ENCODE measurements around the gene ADAMTS2. TPM values are rescaled to one million over a fixed set of nuclear protein-coding genes. Genes with fewer than 3 reads are reported as not detected.

Gene ADAMTS2
- total RNA-seq, 1 donor from 2014 or later, result 93.2 TPM

- peaks cover 24% of the 10 kb centered on the region for H3K4me1 Mint-ChIP-seq (ENCODE audit: low read depth)
Measured at GRCh38 chr5:179258001-179258921, 87.0 kb downstream of the ADAMTS2 start.

GRCh38 chr5:179257176-179257682 is 88.0 kb downstream of the ADAMTS2 start:
- peaks cover 4% of the 10 kb centered on the region for H3K36me3 Mint-ChIP-seq (ENCODE audit: low read depth)
- H3K4me3 Mint-ChIP-seq (ENCODE audit: unreplicated experiment), result no peak overlapping the region
- H3K4me1 Mint-ChIP-seq (ENCODE audit: low read depth), result peaks cover 24% of the 10 kb centered on the region
- H3K27ac Mint-ChIP-seq (ENCODE audit: unreplicated experiment), result no peak overlapping the region
- TF ChIP-seq CTCF (IDR thresholded peaks at IDR 0.05), result no peak
- no peaks in the 10 kb centered on the region for H3K9me3 Mint-ChIP-seq (ENCODE audit: low read depth)
- DNase-seq (ENCODE audit: low spot score), result peak; percentile 85
- H3K27me3 Mint-ChIP-seq (ENCODE audit: low read depth), result no peaks in the 10 kb centered on the region

More at GRCh38 chr5:179258001-179258921, 87.0 kb downstream of the ADAMTS2 start:
- no peak for TF ChIP-seq CTCF (IDR thresholded peaks at IDR 0.05)
- Mint-ChIP-seq H3K27me3 (ENCODE audit: low read depth) (no peaks in the 10 kb centered on the region), H3K9me3 (ENCODE audit: low read depth) (no peaks in the 10 kb centered on the region), H3K4me3 (ENCODE audit: unreplicated experiment) (no peak overlapping the region), H3K36me3 (ENCODE audit: low read depth) (peaks cover 4% of the 10 kb centered on the region), H3K27ac (ENCODE audit: unreplicated experiment) (peak overlapping the region; percentile 95)
- peak; percentile 79 for DNase-seq (ENCODE audit: low spot score)

GRCh38 chr5:179256328-179257175 is 88.7 kb downstream of the ADAMTS2 start:
- Mint-ChIP-seq H3K4me3 (ENCODE audit: unreplicated experiment) (no peak overlapping the region), H3K4me1 (ENCODE audit: low read depth) (peaks cover 24% of the 10 kb centered on the region), H3K27me3 (ENCODE audit: low read depth) (no peaks in the 10 kb centered on the region), H3K9me3 (ENCODE audit: low read depth) (no peaks in the 10 kb centered on the region), H3K36me3 (ENCODE audit: low read depth) (peaks cover 4% of the 10 kb centered on the region), H3K27ac (ENCODE audit: unreplicated experiment) (no peak overlapping the region)
- DNase-seq (ENCODE audit: low spot score), result peak; percentile 79
- no peak for TF ChIP-seq CTCF (IDR thresholded peaks at IDR 0.05)

GRCh38 chr5:179255527-179256327 is 89.5 kb downstream of the ADAMTS2 start:
- DNase-seq (ENCODE audit: low spot score), result peak; percentile 71
- no peaks in the 10 kb centered on the region for H3K9me3 Mint-ChIP-seq (ENCODE audit: low read depth)

More at GRCh38 chr5:179255527-179256327, 89.5 kb downstream of the ADAMTS2 start:
- no peaks in the 10 kb centered on the region for H3K27me3 Mint-ChIP-seq (ENCODE audit: low read depth)
- H3K4me1 Mint-ChIP-seq (ENCODE audit: low read depth), result peaks cover 22% of the 10 kb centered on the region
- H3K27ac Mint-ChIP-seq (ENCODE audit: unreplicated experiment), result no peak overlapping the region
- no peak for TF ChIP-seq CTCF (IDR thresholded peaks at IDR 0.05)
- H3K4me3 Mint-ChIP-seq (ENCODE audit: unreplicated experiment), result no peak overlapping the region
- peaks cover 4% of the 10 kb centered on the region for H3K36me3 Mint-ChIP-seq (ENCODE audit: low read depth)
